GM18526 (cell line): Measurements from ENCODE around the gene MPIG6B.

Experiments used
- POLR2A ChIP-seq: IDR thresholded peaks from 3 replicates; pipeline ENCODE4 v1.6.1; 2011; ENCODE audit not compliant: insufficient read length; ENCODE audit errors: extremely low read depth

MPIG6B gene

GRCh38 chr6:31723245-31723979 is at the start of gene MPIG6B:
TSS of gene MPIG6B (plus strand) at chr6:31723373. CDS start at chr6:31723384, 11 bp downstream.
- TF ChIP-seq POLR2A: no peak

GRCh38 chr6:31676322-31676903 is 46.8 kb upstream of the MPIG6B start:
- no peak for TF ChIP-seq POLR2A

- TF ChIP-seq POLR2A: no peak
These were observed 46.3 kb upstream of the MPIG6B start for GRCh38 chr6:31676904-31677303.

GRCh38 chr6:31677955-31678354 is 45.2 kb upstream of the MPIG6B start:
- TF ChIP-seq POLR2A: no peak

- no peak for TF ChIP-seq POLR2A
These were observed 42.7 kb upstream of the MPIG6B start, which contains the start of gene LY6G5C for GRCh38 chr6:31680226-31681134. TSS of gene LY6G5C (minus strand) at chr6:31681067. CDS start at chr6:31680373, 694 bp downstream.

GRCh38 chr6:31681135-31681671 is 42.0 kb upstream of the MPIG6B start:
- TF ChIP-seq POLR2A: no peak

- TF ChIP-seq POLR2A: no peak
These were observed 39.6 kb upstream of the MPIG6B start for GRCh38 chr6:31683591-31683990.

GRCh38 chr6:31686483-31686882 is 36.7 kb upstream of the MPIG6B start:
- TF ChIP-seq POLR2A: no peak

GRCh38 chr6:31687321-31687720 is 35.9 kb upstream of the MPIG6B start:
- TF ChIP-seq POLR2A: no peak

- TF ChIP-seq POLR2A: no peak
These were observed 35.1 kb upstream of the MPIG6B start for GRCh38 chr6:31687860-31688693.

GRCh38 chr6:31689249-31690110 is 33.7 kb upstream of the MPIG6B start:
- TF ChIP-seq POLR2A: no peak

GRCh38 chr6:31690231-31691077 is 32.7 kb upstream of the MPIG6B start:
- no peak for TF ChIP-seq POLR2A

- TF ChIP-seq POLR2A: no peak
These were observed 32.1 kb upstream of the MPIG6B start for GRCh38 chr6:31691078-31691463.
